ENCODE data around the gene SMIM32. TPM values are rescaled to one million over a fixed set of nuclear protein-coding genes. Genes with fewer than 3 reads are reported as not detected.
A peak's percentile ranks its signal among the peaks of the same experiment; 100 is the strongest.

SMIM32 gene
- total and polyA plus RNA-seq, 2 donors from 2014 or later = 5.1 to 63.6 TPM

- Histone ChIP-seq H3K36me3 (ENCODE audit: control insufficient read depth in 2 of 3, insufficient read depth in 3 of 3, low read length in 3 of 3) (peaks cover 0 to 3% (median 0%) of the 10 kb centered on the region in 3 donors), H3K27me3 (ENCODE audit: control insufficient read depth, insufficient read depth, low read length) (peaks cover 15% of the 10 kb centered on the region), H3K4me1 (ENCODE audit: control insufficient read depth in 2 of 3, insufficient read depth in 2 of 3, low read depth in 1 of 3, low read length in 3 of 3) (peaks cover 0 to 12% (median 0%) of the 10 kb centered on the region in 3 donors), H3K27ac (ENCODE audit: low read depth in 2 of 2, low read length in 2 of 2) (peak overlapping the region; percentile 82 to 85), H3K4me3 (ENCODE audit: low read length in 3 of 3) (peak overlapping the region in 2 of 3 donors; percentile 67 to 75), H3K9ac (ENCODE audit: low read length in 3 of 3) (peak overlapping the region in 1 of 3 donors; percentile 55), H3K9me3 (ENCODE audit: control insufficient read depth in 2 of 3, insufficient read depth in 1 of 3, low read length in 3 of 3) (no peaks in the 10 kb centered on the region)
- TF ChIP-seq, protein P1, sequence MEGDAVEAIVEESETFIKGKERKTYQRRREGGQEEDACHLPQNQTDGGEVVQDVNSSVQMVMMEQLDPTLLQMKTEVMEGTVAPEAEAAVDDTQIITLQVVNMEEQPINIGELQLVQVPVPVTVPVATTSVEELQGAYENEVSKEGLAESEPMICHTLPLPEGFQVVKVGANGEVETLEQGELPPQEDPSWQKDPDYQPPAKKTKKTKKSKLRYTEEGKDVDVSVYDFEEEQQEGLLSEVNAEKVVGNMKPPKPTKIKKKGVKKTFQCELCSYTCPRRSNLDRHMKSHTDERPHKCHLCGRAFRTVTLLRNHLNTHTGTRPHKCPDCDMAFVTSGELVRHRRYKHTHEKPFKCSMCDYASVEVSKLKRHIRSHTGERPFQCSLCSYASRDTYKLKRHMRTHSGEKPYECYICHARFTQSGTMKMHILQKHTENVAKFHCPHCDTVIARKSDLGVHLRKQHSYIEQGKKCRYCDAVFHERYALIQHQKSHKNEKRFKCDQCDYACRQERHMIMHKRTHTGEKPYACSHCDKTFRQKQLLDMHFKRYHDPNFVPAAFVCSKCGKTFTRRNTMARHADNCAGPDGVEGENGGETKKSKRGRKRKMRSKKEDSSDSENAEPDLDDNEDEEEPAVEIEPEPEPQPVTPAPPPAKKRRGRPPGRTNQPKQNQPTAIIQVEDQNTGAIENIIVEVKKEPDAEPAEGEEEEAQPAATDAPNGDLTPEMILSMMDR (IDR thresholded peaks at IDR 0.05; ENCODE audit: borderline replicate concordance, extremely low read depth, insufficient read depth) = no peak
- peak in 1 of 5 donors; percentile 13 for DNase-seq
- no peak for FAIRE-seq
- intact Hi-C loops (cut with DNase I) = no loop called here
Observed at GRCh38 chr5:136190904-136191303, 2.1 kb downstream of the SMIM32 start.

DNA sequence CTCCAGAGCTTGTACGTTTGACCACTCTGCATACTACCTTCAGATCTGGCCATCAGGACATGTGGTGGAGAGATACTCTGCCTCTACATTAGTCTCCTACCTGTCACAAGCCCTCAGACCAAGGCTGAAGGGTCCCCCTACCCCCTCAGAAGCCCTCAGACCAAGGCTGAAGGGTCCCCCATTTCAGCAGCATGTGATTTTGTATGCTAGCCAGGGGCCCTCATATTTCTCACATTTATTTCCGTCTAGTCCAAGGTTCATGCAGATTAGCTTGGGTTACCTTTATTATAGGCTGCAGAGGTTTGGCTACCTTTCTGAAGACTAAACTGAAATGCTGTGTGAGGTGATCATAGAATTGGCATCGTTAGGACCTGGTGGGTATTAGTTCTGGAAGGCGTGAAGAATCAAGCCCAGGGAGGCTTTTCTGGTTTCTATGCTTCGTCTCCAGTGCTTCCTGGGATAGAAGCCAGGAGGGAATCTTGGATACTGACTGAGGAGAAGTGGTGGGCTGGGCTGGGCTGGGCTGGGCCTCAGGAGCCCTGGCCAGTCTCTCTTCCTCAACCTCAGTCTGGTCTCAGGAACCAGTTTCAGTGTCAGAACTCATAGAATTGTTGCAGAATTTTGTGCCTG, 2.8 kb downstream of the SMIM32 start:
- intact Hi-C loops (cut with DNase I) = no loop called here

GRCh38 chr5:136188859-136189258, 4.1 kb downstream of the SMIM32 start:
- Histone ChIP-seq H3K27ac (ENCODE audit: low read depth in 2 of 2, low read length in 2 of 2) (no peak overlapping the region), H3K9ac (ENCODE audit: low read length in 3 of 3) (no peak overlapping the region), H3K4me1 (ENCODE audit: control insufficient read depth in 2 of 3, insufficient read depth in 2 of 3, low read depth in 1 of 3, low read length in 3 of 3) (peaks cover 0 to 11% (median 0%) of the 10 kb centered on the region in 3 donors), H3K36me3 (ENCODE audit: control insufficient read depth in 2 of 3, insufficient read depth in 3 of 3, low read length in 3 of 3) (peaks cover 0 to 3% (median 0%) of the 10 kb centered on the region in 3 donors), H3K9me3 (ENCODE audit: control insufficient read depth in 2 of 3, insufficient read depth in 1 of 3, low read length in 3 of 3) (no peaks in the 10 kb centered on the region), H3K27me3 (ENCODE audit: control insufficient read depth, insufficient read depth, low read length) (peaks cover 12% of the 10 kb centered on the region), H3K4me3 (ENCODE audit: low read length in 3 of 3) (no peak overlapping the region)
- intact Hi-C loops (cut with DNase I) = no loop called here
- FAIRE-seq (no peak), DNase-seq (peak in 1 of 5 donors; percentile 41)
- TF ChIP-seq, protein P1 (IDR thresholded peaks at IDR 0.05; ENCODE audit: borderline replicate concordance, extremely low read depth, insufficient read depth) = no peak

More for the DNA sequence above, 2.8 kb downstream of the SMIM32 start:
- peak overlapping the region in 2 of 3 donors; percentile 67 to 75 for H3K4me3 ChIP-seq (ENCODE audit: low read length in 3 of 3)
- DNase-seq (no peak), FAIRE-seq (no peak)
- H3K4me1 ChIP-seq (ENCODE audit: control insufficient read depth in 2 of 3, insufficient read depth in 2 of 3, low read depth in 1 of 3, low read length in 3 of 3) = peaks cover 0 to 11% (median 0%) of the 10 kb centered on the region in 3 donors
- peaks cover 15% of the 10 kb centered on the region for H3K27me3 ChIP-seq (ENCODE audit: control insufficient read depth, insufficient read depth, low read length)
- H3K9me3 ChIP-seq (ENCODE audit: control insufficient read depth in 2 of 3, insufficient read depth in 1 of 3, low read length in 3 of 3) = no peaks in the 10 kb centered on the region
- H3K36me3 ChIP-seq (ENCODE audit: control insufficient read depth in 2 of 3, insufficient read depth in 3 of 3, low read length in 3 of 3) = peaks cover 0 to 3% (median 0%) of the 10 kb centered on the region in 3 donors
- no peak overlapping the region for H3K9ac ChIP-seq (ENCODE audit: low read length in 3 of 3)
- peak overlapping the region; percentile 2 to 85 for H3K27ac ChIP-seq (ENCODE audit: low read depth in 2 of 2, low read length in 2 of 2)
- TF ChIP-seq, protein P1 (IDR thresholded peaks at IDR 0.05; ENCODE audit: borderline replicate concordance, extremely low read depth, insufficient read depth) = no peak

Measured in kidney (tissue), 14 donors.